Measurements from ENCODE around the gene CTDSP1. TPM values are rescaled to one million over a fixed set of nuclear protein-coding genes. Genes with fewer than 3 reads are reported as not detected.

CTDSP1 gene
- total and polyA plus RNA-seq, 2 experiments from 2014 or later: 53.1 to 124 TPM

DNA sequence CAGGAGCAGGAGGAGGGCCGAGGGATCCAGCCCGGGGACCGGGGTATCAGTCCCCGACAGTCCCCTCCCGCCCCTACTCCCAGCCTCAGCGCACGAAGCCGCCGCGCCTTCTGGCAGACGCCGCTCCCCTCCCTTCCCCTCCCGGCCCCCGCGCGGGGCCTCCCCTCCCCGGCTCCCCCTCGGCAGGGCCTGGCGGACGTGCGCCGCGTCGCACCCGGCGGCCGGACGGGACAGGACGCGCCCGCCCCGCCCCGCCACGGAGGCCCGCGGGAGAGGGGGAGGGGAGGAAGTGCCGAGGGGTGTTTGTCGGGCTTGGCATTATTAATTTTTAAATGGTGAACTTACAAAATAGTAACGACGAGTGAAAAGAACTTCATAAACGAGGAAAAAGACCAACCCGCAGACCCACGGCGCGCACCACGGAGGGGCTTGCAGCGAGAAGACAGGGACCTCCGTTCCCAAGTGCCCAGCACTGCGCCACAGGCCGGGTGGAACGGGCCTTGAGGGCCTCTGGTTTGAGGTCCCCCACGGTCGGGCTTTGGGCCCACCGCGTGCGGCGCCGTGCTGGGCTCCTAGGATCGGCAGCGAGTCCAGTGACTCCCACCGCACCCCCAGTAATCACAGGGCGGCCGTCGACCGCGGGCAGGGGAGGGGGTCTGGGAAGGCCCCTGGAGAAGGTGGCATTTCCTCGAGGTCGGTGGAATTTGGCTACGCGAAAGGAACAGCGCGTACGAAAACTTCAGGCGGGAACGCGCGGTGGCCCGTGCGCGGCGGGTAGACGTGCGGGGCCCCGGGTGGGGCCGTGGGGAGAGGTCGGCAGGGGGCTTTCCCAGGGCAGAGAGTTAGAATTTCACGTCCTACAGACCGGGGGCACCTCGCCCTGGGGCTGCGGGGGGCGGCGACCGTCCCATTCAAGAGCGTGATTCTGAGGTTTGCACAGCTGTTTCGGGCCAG is 954 bp upstream of the CTDSP1 start:
- Histone ChIP-seq H3K36me3 (replicated peaks; ENCODE audit: insufficient read depth, low read depth) (no peaks in the 10 kb centered on the region), H3K9me2 (replicated peaks; ENCODE audit: insufficient read depth) (no peaks in the 10 kb centered on the region), H3K9me3 (ENCODE audit: low read depth) (no peaks in the 10 kb centered on the region), H4K20me1 (ENCODE audit: insufficient read depth, poor library complexity, severe bottlenecking) (peaks cover 9% of the 10 kb centered on the region), H3K27ac (peak overlapping the region; percentile 100), H3K4me3 (peak overlapping the region; percentile 77), H2AFZ (peak overlapping the region; percentile 41), H3K4me2 (peak overlapping the region; percentile 88), H3K79me2 (peaks cover 46% of the 10 kb centered on the region), H3K27me3 (no peaks in the 10 kb centered on the region), H3K4me1 (ENCODE audit: insufficient read depth) (peaks cover 27% of the 10 kb centered on the region)
- DNase-seq (ENCODE audit: low spot score): peak; percentile 96
- 2% methylated on average over 39 of the region's 95 CpGs for WGBS (ENCODE audit: low lambda C conversion rate, missing lambda C conversion rate)
- no peak for TF ChIP-seq EZH2phosphoT487 (IDR thresholded peaks at IDR 0.05; ENCODE audit: low read depth, severe bottlenecking, unreplicated experiment)
- no peak for TF ChIP-seq EZH2 (IDR thresholded peaks at IDR 0.05; ENCODE audit: borderline replicate concordance)
- TF ChIP-seq, protein P1, sequence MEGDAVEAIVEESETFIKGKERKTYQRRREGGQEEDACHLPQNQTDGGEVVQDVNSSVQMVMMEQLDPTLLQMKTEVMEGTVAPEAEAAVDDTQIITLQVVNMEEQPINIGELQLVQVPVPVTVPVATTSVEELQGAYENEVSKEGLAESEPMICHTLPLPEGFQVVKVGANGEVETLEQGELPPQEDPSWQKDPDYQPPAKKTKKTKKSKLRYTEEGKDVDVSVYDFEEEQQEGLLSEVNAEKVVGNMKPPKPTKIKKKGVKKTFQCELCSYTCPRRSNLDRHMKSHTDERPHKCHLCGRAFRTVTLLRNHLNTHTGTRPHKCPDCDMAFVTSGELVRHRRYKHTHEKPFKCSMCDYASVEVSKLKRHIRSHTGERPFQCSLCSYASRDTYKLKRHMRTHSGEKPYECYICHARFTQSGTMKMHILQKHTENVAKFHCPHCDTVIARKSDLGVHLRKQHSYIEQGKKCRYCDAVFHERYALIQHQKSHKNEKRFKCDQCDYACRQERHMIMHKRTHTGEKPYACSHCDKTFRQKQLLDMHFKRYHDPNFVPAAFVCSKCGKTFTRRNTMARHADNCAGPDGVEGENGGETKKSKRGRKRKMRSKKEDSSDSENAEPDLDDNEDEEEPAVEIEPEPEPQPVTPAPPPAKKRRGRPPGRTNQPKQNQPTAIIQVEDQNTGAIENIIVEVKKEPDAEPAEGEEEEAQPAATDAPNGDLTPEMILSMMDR (IDR thresholded peaks at IDR 0.05; ENCODE audit: poor library complexity): no peak

DNA sequence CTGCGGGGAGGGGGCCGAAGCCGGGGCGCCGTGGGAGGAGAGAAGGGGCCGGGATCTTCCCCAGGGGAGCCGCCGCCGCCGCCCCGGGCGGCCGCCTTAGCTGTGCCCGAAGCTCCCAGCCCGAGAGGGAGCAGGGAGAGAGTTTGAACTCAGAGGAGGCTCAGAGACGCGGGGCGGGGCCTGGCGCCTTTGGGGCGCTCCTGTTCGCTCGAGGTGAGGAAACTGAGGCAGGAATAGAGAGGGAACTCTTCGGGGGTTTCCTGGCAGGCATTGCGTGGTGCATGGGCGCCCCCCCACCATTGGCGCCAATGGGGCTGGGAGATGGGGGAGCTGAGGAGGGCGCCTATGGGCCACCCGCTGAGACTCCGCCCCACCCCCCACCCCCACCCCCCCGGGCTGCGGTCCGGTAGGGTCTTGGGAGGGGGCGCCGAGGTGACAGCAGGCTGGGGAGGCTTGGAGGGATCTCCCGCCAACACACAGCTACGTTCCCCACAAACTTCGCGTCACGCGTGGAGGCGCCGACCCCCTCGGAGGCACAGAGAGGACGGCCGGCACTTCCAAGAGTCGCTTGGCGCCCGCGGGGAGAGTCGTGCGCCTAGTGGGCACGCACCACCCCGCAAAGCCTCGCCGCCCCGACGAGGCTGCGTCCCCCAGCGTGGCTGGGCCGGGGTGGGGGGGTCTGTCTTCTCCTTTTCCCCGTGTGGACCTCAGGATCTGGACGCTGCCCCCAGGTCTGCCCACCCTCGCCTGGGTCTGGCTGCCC is 680 bp downstream of the CTDSP1 start:
- no peaks in the 10 kb centered on the region for H3K9me2 ChIP-seq (replicated peaks; ENCODE audit: insufficient read depth)
- H3K4me3 ChIP-seq: peak overlapping the region; percentile 90
- peaks cover 46% of the 10 kb centered on the region for H3K79me2 ChIP-seq
- peak overlapping the region; percentile 96 for H3K4me2 ChIP-seq
- peaks cover 9% of the 10 kb centered on the region for H4K20me1 ChIP-seq (ENCODE audit: insufficient read depth, poor library complexity, severe bottlenecking)
- no peaks in the 10 kb centered on the region for H3K36me3 ChIP-seq (replicated peaks; ENCODE audit: insufficient read depth, low read depth)
- peak; percentile 56 for DNase-seq (ENCODE audit: low spot score)
- WGBS (ENCODE audit: low lambda C conversion rate, missing lambda C conversion rate): 2% methylated on average over 31 of the region's 63 CpGs
- TF ChIP-seq, protein P1 (IDR thresholded peaks at IDR 0.05; ENCODE audit: poor library complexity): no peak
- TF ChIP-seq EZH2phosphoT487 (IDR thresholded peaks at IDR 0.05; ENCODE audit: low read depth, severe bottlenecking, unreplicated experiment): no peak
- TF ChIP-seq EZH2 (IDR thresholded peaks at IDR 0.05; ENCODE audit: borderline replicate concordance): no peak
- H2AFZ ChIP-seq: no peak overlapping the region
- H3K27ac ChIP-seq: peak overlapping the region; percentile 100
- no peaks in the 10 kb centered on the region for H3K9me3 ChIP-seq (ENCODE audit: low read depth)
- H3K27me3 ChIP-seq: no peaks in the 10 kb centered on the region
- H3K4me1 ChIP-seq (ENCODE audit: insufficient read depth): peaks cover 41% of the 10 kb centered on the region

DNA sequence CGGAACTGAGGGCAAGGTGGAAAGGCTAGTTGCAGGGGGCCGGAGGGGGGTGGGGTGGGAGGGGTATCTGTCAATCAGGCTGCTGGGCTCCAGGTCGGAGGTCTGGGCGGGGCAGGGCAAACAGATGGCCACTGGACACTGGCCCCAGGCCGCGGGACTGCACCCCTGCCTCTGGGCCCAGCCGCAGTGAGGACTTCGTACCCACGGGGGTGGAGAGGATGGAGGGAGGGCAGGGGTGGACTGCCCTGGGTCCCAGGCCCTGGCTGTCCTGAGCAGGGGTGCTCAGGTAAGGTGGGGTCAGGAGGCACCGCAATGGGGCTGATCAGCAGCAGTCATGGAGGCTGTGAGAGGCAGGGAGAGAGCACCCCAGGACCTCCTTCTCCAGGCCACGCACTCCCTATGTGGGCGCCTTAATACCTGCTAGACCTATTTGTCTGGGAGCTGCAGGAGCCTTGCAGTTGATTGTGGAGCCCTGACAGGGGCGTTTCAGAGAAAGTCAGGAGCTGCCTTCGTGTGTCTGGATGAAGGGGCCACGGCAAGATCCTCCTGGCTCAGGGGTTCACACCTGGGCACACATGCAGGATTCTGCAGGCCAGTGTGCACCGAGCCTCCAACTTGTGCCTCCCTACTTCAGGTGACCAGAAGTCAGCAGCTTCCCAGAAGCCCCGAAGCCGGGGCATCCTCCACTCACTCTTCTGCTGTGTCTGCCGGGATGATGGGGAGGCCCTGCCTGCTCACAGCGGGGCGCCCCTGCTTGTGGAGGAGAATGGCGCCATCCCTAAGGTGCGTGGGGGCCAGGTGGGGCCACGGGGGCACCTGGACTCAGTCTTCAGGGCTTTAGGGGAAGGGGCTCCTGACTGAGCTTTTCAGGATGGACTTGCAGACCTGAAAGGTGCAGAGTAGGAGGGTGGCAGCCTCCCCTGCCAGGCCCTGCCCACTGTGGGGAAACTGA is 1.5 kb downstream of the CTDSP1 start:
- Histone ChIP-seq H3K79me2 (peaks cover 46% of the 10 kb centered on the region), H3K4me1 (ENCODE audit: insufficient read depth) (peaks cover 48% of the 10 kb centered on the region), H2AFZ (no peak overlapping the region), H4K20me1 (ENCODE audit: insufficient read depth, poor library complexity, severe bottlenecking) (peaks cover 9% of the 10 kb centered on the region), H3K9me2 (replicated peaks; ENCODE audit: insufficient read depth) (no peaks in the 10 kb centered on the region), H3K27me3 (no peaks in the 10 kb centered on the region), H3K4me2 (peak overlapping the region; percentile 96), H3K27ac (peak overlapping the region; percentile 100), H3K36me3 (replicated peaks; ENCODE audit: insufficient read depth, low read depth) (no peaks in the 10 kb centered on the region), H3K9me3 (ENCODE audit: low read depth) (no peaks in the 10 kb centered on the region), H3K4me3 (peak overlapping the region; percentile 90)
- peak; percentile 78 for DNase-seq (ENCODE audit: low spot score)
- 65% methylated on average over 15 of the region's 24 CpGs for WGBS (ENCODE audit: low lambda C conversion rate, missing lambda C conversion rate)
- TF ChIP-seq EZH2 (IDR thresholded peaks at IDR 0.05; ENCODE audit: borderline replicate concordance) (no peak), EZH2phosphoT487 (IDR thresholded peaks at IDR 0.05; ENCODE audit: low read depth, severe bottlenecking, unreplicated experiment) (no peak)
- TF ChIP-seq, protein P1 (IDR thresholded peaks at IDR 0.05; ENCODE audit: poor library complexity): no peak

Data from hepatocyte (in vitro differentiated cells).